ENCODE results near the gene ATG10. TPM values are rescaled to one million over a fixed set of nuclear protein-coding genes. Genes with fewer than 3 reads are reported as not detected.
"Not testable (repeated sequence)": the region's sequence is repeated elsewhere in the genome, so short reads cannot be mapped to it uniquely, and the experiment has no call there.

Gene ATG10
- total and polyA plus RNA-seq, 9 donors, result 2.6 to 7.8 (median 4.6) TPM

GRCh38 chr5:81972492-81972783 lies 615 bp downstream of the ATG10 start:
- Histone ChIP-seq H3K27ac (peak overlapping the region; percentile 97 to 100), H3K36me3 (no peaks in the 10 kb centered on the region), H3K4me1 (ENCODE audit: insufficient read depth) (no peaks in the 10 kb centered on the region), H3K9me3 (no peaks in the 10 kb centered on the region), H3K4me3 (peak overlapping the region; percentile 67), H3K27me3 (no peaks in the 10 kb centered on the region)
- intact Hi-C loops (cut with DNase I), result loop anchor here in 3 of 4 donors (5.0 to 10.0 kb wide), 4 partner anchors 118 to 465 kb away; partner anchors contain the start of gene SSBP2 (in 1 of the 3)
- DNase-seq, result no peak
- TF ChIP-seq EP300 (IDR thresholded peaks at IDR 0.05) (no peak), POLR2A (IDR thresholded peaks at IDR 0.05) (no peak)
- TF ChIP-seq, protein P1, sequence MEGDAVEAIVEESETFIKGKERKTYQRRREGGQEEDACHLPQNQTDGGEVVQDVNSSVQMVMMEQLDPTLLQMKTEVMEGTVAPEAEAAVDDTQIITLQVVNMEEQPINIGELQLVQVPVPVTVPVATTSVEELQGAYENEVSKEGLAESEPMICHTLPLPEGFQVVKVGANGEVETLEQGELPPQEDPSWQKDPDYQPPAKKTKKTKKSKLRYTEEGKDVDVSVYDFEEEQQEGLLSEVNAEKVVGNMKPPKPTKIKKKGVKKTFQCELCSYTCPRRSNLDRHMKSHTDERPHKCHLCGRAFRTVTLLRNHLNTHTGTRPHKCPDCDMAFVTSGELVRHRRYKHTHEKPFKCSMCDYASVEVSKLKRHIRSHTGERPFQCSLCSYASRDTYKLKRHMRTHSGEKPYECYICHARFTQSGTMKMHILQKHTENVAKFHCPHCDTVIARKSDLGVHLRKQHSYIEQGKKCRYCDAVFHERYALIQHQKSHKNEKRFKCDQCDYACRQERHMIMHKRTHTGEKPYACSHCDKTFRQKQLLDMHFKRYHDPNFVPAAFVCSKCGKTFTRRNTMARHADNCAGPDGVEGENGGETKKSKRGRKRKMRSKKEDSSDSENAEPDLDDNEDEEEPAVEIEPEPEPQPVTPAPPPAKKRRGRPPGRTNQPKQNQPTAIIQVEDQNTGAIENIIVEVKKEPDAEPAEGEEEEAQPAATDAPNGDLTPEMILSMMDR (IDR thresholded peaks at IDR 0.05), result no peak
- 0 to 2% (median 1%) methylated on average over 9 of the region's 9 CpGs for WGBS, 3 donors

GRCh38 chr5:81980160-81980559 lies 8.3 kb downstream of the ATG10 start:
- intact Hi-C loops (cut with DNase I), result no loop called here
- no peak for DNase-seq
- Histone ChIP-seq H3K4me1 (ENCODE audit: insufficient read depth) (no peaks in the 10 kb centered on the region), H3K27ac (no peak overlapping the region), H3K27me3 (no peaks in the 10 kb centered on the region), H3K4me3 (no peak overlapping the region), H3K36me3 (no peaks in the 10 kb centered on the region), H3K9me3 (no peaks in the 10 kb centered on the region)
- WGBS, 3 donors, result 62 to 66% (median 64%) methylated on average over 3 of the region's 3 CpGs
- TF ChIP-seq EP300 (IDR thresholded peaks at IDR 0.05) (no peak), POLR2A (IDR thresholded peaks at IDR 0.05) (no peak)
- TF ChIP-seq, protein P1 (IDR thresholded peaks at IDR 0.05), result no peak

GRCh38 chr5:81980598-81981260 lies 8.9 kb downstream of the ATG10 start:
- WGBS, 3 donors, result 92 to 95% (median 94%) methylated on average over 3 of the region's 3 CpGs
- Histone ChIP-seq H3K27ac (no peak overlapping the region), H3K9me3 (no peaks in the 10 kb centered on the region), H3K36me3 (no peaks in the 10 kb centered on the region), H3K4me1 (ENCODE audit: insufficient read depth) (no peaks in the 10 kb centered on the region), H3K4me3 (no peak overlapping the region), H3K27me3 (no peaks in the 10 kb centered on the region)
- DNase-seq, result no peak
- intact Hi-C loops (cut with DNase I), result no loop called here
- no peak for TF ChIP-seq POLR2A (IDR thresholded peaks at IDR 0.05)
- TF ChIP-seq EP300 (IDR thresholded peaks at IDR 0.05), result no peak
- TF ChIP-seq, protein P1 (IDR thresholded peaks at IDR 0.05), result no peak

DNA sequence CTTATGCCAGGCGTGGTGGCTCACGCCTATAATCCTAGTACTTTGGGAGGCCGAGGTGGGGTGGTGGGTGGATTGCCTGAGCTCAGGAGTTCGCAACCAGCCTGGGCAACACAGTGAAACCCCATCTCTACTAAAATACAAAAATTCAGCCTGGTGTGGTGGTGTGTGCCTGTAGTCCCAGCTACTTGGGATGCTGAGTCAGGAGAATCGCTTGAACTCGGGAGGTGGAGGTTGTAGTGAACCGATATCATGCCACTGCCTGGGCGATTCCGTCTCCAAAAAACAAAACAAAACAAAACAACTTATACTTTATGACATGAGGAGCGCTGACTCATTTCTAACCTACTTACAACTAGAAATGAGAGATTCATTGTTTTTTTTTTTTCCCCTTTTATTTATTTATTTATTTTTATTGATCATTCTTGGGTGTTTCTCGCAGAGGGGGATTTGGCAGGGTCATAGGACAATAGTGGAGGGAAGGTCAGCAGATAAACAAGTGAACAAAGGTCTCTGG lies 10.4 kb downstream of the ATG10 start:
- H3K36me3 ChIP-seq; H3K27ac ChIP-seq; H3K4me1 ChIP-seq (ENCODE audit: insufficient read depth); H3K27me3 ChIP-seq; H3K9me3 ChIP-seq; DNase-seq; H3K4me3 ChIP-seq; intact Hi-C loops (cut with DNase I): not testable (repeated sequence)
- WGBS, 3 donors, result 94 to 97% (median 94%) methylated on average over 11 of the region's 11 CpGs

DNA sequence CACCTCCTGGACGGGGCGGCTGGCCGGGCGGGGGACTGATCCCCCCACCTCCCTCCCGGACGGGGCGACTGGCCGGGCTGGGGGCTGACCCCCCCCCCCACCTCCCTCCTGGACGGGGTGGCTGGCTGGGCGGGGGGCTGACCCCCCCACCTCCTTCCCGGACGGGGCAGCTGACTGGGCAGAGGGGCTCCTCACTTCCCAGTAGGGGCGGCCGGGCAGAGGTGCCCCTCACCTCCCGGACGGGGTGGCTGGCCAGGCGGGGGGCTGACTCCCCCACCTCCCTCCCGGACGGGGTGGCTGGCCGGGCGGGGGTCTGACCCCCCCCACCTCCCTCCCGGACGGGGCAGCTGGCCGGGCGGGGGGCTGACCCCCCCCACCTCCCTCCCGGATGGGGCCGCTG lies 11.3 kb downstream of the ATG10 start:
- H3K27me3 ChIP-seq; intact Hi-C loops (cut with DNase I); H3K27ac ChIP-seq; H3K4me3 ChIP-seq; DNase-seq; H3K4me1 ChIP-seq (ENCODE audit: insufficient read depth); H3K36me3 ChIP-seq; H3K9me3 ChIP-seq: not testable (repeated sequence)
- WGBS, 3 donors, result 93 to 100% (median 100%) methylated on average over 3 to 26 of the region's 27 CpGs

DNA sequence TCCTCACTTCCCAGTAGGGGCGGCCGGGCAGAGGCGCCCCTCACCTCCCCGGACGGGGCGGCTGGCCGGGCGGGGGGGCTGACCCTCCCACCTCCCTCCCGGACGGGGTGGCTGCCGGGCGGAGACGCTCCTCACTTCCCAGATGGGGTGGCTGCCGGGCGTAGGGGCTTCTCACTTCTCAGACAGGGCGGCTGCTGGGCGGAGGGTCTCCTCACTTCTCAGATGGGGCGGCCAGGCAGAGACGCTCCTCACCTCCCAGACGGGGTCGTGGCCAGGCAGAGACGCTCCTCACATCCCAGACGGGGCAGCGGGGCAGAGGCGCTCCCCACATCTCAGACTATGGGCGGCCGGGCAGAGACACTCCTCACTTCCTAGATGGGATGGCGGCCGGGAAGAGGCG lies 11.7 kb downstream of the ATG10 start:
- DNase-seq; H3K9me3 ChIP-seq; H3K27ac ChIP-seq; H3K27me3 ChIP-seq; H3K36me3 ChIP-seq; H3K4me1 ChIP-seq (ENCODE audit: insufficient read depth); intact Hi-C loops (cut with DNase I); H3K4me3 ChIP-seq: not testable (repeated sequence)
- 92 to 98% (median 96%) methylated on average over 14 to 30 of the region's 30 CpGs for WGBS, 3 donors
